ENCODE results near the gene HES3. TPM values are rescaled to one million over a fixed set of nuclear protein-coding genes. Genes with fewer than 3 reads are reported as not detected.

Gene HES3
- total RNA-seq, 4 donors from 2014 or later = not detected

DNA sequence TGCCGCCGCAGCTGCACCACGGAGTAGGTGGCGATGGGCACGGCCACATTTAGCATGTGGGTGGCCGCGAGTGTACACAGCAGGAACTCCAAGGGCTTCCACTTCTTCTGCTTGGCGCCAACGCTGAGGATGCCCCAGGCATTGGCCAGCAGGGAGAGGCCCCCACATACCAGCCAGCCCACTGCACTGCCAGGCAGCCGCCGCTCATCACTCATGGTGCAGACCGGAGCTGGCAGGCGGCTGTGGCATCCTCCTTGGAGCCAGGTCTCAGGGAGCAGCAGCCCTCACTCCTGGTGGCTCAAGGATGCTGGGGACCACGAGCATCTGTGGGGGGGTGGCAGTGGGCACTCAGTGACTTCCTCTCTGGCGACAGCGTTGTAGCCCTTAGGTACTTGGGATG is 10.7 kb downstream of the HES3 start:
- intact Hi-C loops (cut with DNase I; ENCODE audit: low total_unique reads) = no loop called here
- H3K27me3 ChIP-seq = no peaks in the 10 kb centered on the region

DNA sequence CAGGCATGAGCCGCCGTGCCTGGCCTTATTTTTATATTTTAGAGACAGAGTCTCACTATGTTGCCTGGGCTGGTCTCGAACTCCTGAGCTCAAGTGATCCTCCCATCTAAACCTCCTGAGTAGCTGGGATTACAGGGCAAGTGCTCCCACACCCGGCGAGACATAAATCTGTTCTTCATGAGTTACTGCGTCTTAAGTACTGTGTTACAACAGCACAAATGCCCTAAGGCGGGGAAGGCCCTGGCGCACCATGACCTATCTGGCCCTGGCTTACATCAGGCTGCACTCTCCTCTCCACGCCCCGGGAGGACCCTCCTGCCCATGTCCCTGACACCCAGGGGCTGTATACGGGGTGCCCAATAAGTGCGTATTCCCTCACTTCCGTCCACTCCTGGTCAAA is 12.7 kb downstream of the HES3 start:
- no peak for DNase-seq
- H3K27me3 ChIP-seq = no peaks in the 10 kb centered on the region
- intact Hi-C loops (cut with DNase I; ENCODE audit: low total_unique reads) = no loop called here

More for the DNA sequence above, 10.7 kb downstream of the HES3 start:
- Histone ChIP-seq H3K36me3 (no peaks in the 10 kb centered on the region), H3K4me1 (no peaks in the 10 kb centered on the region), H3K4me3 (no peak overlapping the region), H3K9me3 (no peaks in the 10 kb centered on the region), H3K27ac (no peak overlapping the region)
- TF ChIP-seq POLR2A (IDR thresholded peaks at IDR 0.05) = no peak
- TF ChIP-seq, protein P1, sequence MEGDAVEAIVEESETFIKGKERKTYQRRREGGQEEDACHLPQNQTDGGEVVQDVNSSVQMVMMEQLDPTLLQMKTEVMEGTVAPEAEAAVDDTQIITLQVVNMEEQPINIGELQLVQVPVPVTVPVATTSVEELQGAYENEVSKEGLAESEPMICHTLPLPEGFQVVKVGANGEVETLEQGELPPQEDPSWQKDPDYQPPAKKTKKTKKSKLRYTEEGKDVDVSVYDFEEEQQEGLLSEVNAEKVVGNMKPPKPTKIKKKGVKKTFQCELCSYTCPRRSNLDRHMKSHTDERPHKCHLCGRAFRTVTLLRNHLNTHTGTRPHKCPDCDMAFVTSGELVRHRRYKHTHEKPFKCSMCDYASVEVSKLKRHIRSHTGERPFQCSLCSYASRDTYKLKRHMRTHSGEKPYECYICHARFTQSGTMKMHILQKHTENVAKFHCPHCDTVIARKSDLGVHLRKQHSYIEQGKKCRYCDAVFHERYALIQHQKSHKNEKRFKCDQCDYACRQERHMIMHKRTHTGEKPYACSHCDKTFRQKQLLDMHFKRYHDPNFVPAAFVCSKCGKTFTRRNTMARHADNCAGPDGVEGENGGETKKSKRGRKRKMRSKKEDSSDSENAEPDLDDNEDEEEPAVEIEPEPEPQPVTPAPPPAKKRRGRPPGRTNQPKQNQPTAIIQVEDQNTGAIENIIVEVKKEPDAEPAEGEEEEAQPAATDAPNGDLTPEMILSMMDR (IDR thresholded peaks at IDR 0.05) = no peak
- DNase-seq = no peak

DNA sequence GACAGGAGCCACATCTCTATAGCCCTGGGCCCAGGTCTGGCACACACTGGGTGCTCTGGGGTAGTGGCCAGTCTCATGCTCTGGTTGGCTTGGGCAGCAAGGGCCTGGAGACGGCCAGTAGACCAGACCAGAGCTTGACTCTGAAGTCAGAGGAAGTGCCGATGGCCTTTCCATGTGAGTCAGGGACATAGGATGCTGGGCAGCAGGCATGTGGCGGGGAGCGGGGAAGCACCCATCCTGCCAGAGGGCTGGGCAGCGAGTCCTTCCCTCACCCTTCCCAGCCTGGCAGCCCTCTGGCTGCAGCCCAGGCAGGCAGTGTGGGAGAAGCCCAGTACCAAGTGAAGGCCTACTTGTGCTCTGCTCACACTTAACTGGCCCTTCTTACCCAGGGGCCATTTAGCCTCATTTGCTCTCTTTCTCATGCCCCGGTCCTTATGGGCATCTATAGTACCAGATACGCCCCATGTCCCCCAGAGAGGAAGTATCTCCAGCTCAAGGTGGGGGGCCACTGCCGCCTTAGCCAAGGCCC is 13.6 kb downstream of the HES3 start:
- no peak for TF ChIP-seq POLR2A (IDR thresholded peaks at IDR 0.05)
- TF ChIP-seq, protein P1 (IDR thresholded peaks at IDR 0.05) = no peak

More for the DNA sequence above, 12.7 kb downstream of the HES3 start:
- Histone ChIP-seq H3K4me3 (no peak overlapping the region), H3K4me1 (no peaks in the 10 kb centered on the region), H3K36me3 (no peaks in the 10 kb centered on the region), H3K27ac (no peak overlapping the region), H3K9me3 (no peaks in the 10 kb centered on the region)
- no peak for TF ChIP-seq POLR2A (IDR thresholded peaks at IDR 0.05)
- TF ChIP-seq, protein P1 (IDR thresholded peaks at IDR 0.05) = no peak

GRCh38 chr1:6258675-6259074 is 14.7 kb downstream of the HES3 start:
- no peaks in the 10 kb centered on the region for H3K27me3 ChIP-seq
- H3K4me3 ChIP-seq = no peak overlapping the region
- H3K9me3 ChIP-seq = no peaks in the 10 kb centered on the region
- H3K4me1 ChIP-seq = peaks cover 0 to 9% of the 10 kb centered on the region in 2 donors
- TF ChIP-seq POLR2A (IDR thresholded peaks at IDR 0.05) = no peak
- TF ChIP-seq, protein P1 (IDR thresholded peaks at IDR 0.05) = no peak
- no peak overlapping the region for H3K27ac ChIP-seq
- intact Hi-C loops (cut with DNase I; ENCODE audit: low total_unique reads) = no loop called here
- DNase-seq = no peak
- no peaks in the 10 kb centered on the region for H3K36me3 ChIP-seq

More for the DNA sequence above, 13.6 kb downstream of the HES3 start:
- no peak overlapping the region for H3K4me3 ChIP-seq
- no peak overlapping the region for H3K27ac ChIP-seq
- H3K27me3 ChIP-seq = no peaks in the 10 kb centered on the region
- no peaks in the 10 kb centered on the region for H3K4me1 ChIP-seq
- no peak for DNase-seq
- no peaks in the 10 kb centered on the region for H3K36me3 ChIP-seq
- H3K9me3 ChIP-seq = no peaks in the 10 kb centered on the region
- intact Hi-C loops (cut with DNase I; ENCODE audit: low total_unique reads) = no loop called here

- no peak for TF ChIP-seq POLR2A (IDR thresholded peaks at IDR 0.05)
- TF ChIP-seq, protein P1 (IDR thresholded peaks at IDR 0.05) = peak in 1 of 4 experiments; percentile 4
- intact Hi-C loops (cut with DNase I; ENCODE audit: low total_unique reads) = no loop called here
- peak; percentile 85 to 91 for DNase-seq
- Histone ChIP-seq H3K36me3 (no peaks in the 10 kb centered on the region), H3K4me3 (peak overlapping the region; percentile 43 to 47), H3K27me3 (no peaks in the 10 kb centered on the region), H3K4me1 (peaks cover 0 to 9% of the 10 kb centered on the region in 2 donors), H3K27ac (peak overlapping the region; percentile 76 to 77), H3K9me3 (no peaks in the 10 kb centered on the region)
These were observed 15.7 kb downstream of the HES3 start for GRCh38 chr1:6259491-6260362.

All from uterus (tissue), 4 donors.